ENCODE measurements around the gene HNRNPUL1.

GRCh38 chr19:41344162-41344561 is 80.0 kb downstream of the HNRNPUL1 start:
- no peak for TF ChIP-seq CTCF (IDR thresholded peaks at IDR 0.05)
- no peak for TF ChIP-seq ZFX (IDR thresholded peaks at IDR 0.05; ENCODE audit: borderline replicate concordance)
